Measurements from ENCODE around the gene E2F4.

E2F4 gene

GRCh38 chr16:67246081-67246755 lies 54.3 kb downstream of the E2F4 start:
- Histone ChIP-seq H4K8ac (ENCODE audit: low read depth, low read length) (peak overlapping the region; percentile 6), H3K27ac (replicated peaks; ENCODE audit: low read length) (peak overlapping the region; percentile 74), H2BK5ac (ENCODE audit: low read length) (peak overlapping the region; percentile 57), H3K9ac (ENCODE audit: low read depth, low read length, poor library complexity) (peak overlapping the region; percentile 82), H3K18ac (ENCODE audit: low read length) (peak overlapping the region; percentile 98), H2BK120ac (ENCODE audit: low read depth, low read length) (no peak overlapping the region), H3K4me2 (ENCODE audit: insufficient read depth, low read length, poor library complexity, severe bottlenecking) (peak overlapping the region; percentile 98), H3K36me3 (replicated peaks in 1 of 2; ENCODE audit: control insufficient read depth in 2 of 2, insufficient read depth in 2 of 2, low read length in 2 of 2) (no peaks in the 10 kb centered on the region), H3K4ac (ENCODE audit: low read length) (no peak overlapping the region), H2AK5ac (ENCODE audit: low read depth, low read length) (peak overlapping the region; percentile 77), H3K4me1 (ENCODE audit: control insufficient read depth in 2 of 2, insufficient read depth in 1 of 2, low read depth in 1 of 2, low read length in 2 of 2) (peaks cover 30 to 31% of the 10 kb centered on the region in 2 donors), H2AFZ (ENCODE audit: low read length) (peak overlapping the region; percentile 96), H3K4me3 (ENCODE audit: low read length in 2 of 2) (peak overlapping the region; percentile 86 to 93), H2BK12ac (ENCODE audit: low read length) (no peak overlapping the region), H4K91ac (ENCODE audit: low read depth, low read length, poor library complexity) (no peak overlapping the region), H3K23ac (ENCODE audit: low read depth, low read length, poor library complexity) (peak overlapping the region; percentile 99), H3K14ac (ENCODE audit: low read length) (no peak overlapping the region), H3K9me3 (replicated peaks in 1 of 2; ENCODE audit: control insufficient read depth in 2 of 2, insufficient read depth in 1 of 2, low read depth in 1 of 2, low read length in 2 of 2) (no peaks in the 10 kb centered on the region), H3K79me1 (ENCODE audit: low read depth, low read length) (no peaks in the 10 kb centered on the region), H3K27me3 (ENCODE audit: control insufficient read depth in 3 of 3, insufficient read depth in 3 of 3, low read depth in 1 of 3, low read length in 3 of 3) (peaks cover 0 to 30% (median 7%) of the 10 kb centered on the region in 3 experiments), H2BK15ac (ENCODE audit: low read length) (peak overlapping the region; percentile 82)
- DNase-seq (ENCODE audit: low spot score) = peak; percentile 78
- no CpG with 5 or more reads among the region's 48 CpGs for WGBS, 2 donors (ENCODE audit: extremely low coverage in 2 of 2, insufficient read length in 2 of 2, insufficient replicate concordance in 1 of 2)

- H3K27ac ChIP-seq (replicated peaks; ENCODE audit: low read length) = peak overlapping the region; percentile 74
- peaks cover 0 to 30% (median 7%) of the 10 kb centered on the region in 3 experiments for H3K27me3 ChIP-seq (ENCODE audit: control insufficient read depth in 3 of 3, insufficient read depth in 3 of 3, low read depth in 1 of 3, low read length in 3 of 3)
- H3K23ac ChIP-seq (ENCODE audit: low read depth, low read length, poor library complexity) = peak overlapping the region; percentile 99
- no peak overlapping the region for H4K91ac ChIP-seq (ENCODE audit: low read depth, low read length, poor library complexity)
- no peak overlapping the region for H4K8ac ChIP-seq (ENCODE audit: low read depth, low read length)
- H3K9ac ChIP-seq (ENCODE audit: low read depth, low read length, poor library complexity) = peak overlapping the region; percentile 88
- peak overlapping the region; percentile 75 for H3K14ac ChIP-seq (ENCODE audit: low read length)
- peak overlapping the region; percentile 57 for H2BK5ac ChIP-seq (ENCODE audit: low read length)
- peak overlapping the region; percentile 96 for H2AFZ ChIP-seq (ENCODE audit: low read length)
- H3K4me1 ChIP-seq (ENCODE audit: control insufficient read depth in 2 of 2, insufficient read depth in 1 of 2, low read depth in 1 of 2, low read length in 2 of 2) = peaks cover 27 to 29% of the 10 kb centered on the region in 2 donors
- H3K18ac ChIP-seq (ENCODE audit: low read length) = peak overlapping the region; percentile 98
- WGBS, 2 donors (ENCODE audit: extremely low coverage in 2 of 2, insufficient read length in 2 of 2, insufficient replicate concordance in 1 of 2) = no CpG with 5 or more reads among the region's 26 CpGs
- peak overlapping the region; percentile 98 for H3K4me2 ChIP-seq (ENCODE audit: insufficient read depth, low read length, poor library complexity, severe bottlenecking)
- no peaks in the 10 kb centered on the region for H3K36me3 ChIP-seq (replicated peaks in 1 of 2; ENCODE audit: control insufficient read depth in 2 of 2, insufficient read depth in 2 of 2, low read length in 2 of 2)
- no peaks in the 10 kb centered on the region for H3K79me1 ChIP-seq (ENCODE audit: low read depth, low read length)
- H3K4me3 ChIP-seq (ENCODE audit: low read length in 2 of 2) = peak overlapping the region; percentile 86 to 93
- peak overlapping the region; percentile 82 for H2BK15ac ChIP-seq (ENCODE audit: low read length)
- H2BK12ac ChIP-seq (ENCODE audit: low read length) = peak overlapping the region; percentile 79
- H3K4ac ChIP-seq (ENCODE audit: low read length) = no peak overlapping the region
- no peak overlapping the region for H2BK120ac ChIP-seq (ENCODE audit: low read depth, low read length)
- H2AK5ac ChIP-seq (ENCODE audit: low read depth, low read length) = peak overlapping the region; percentile 77
- no peaks in the 10 kb centered on the region for H3K9me3 ChIP-seq (replicated peaks in 1 of 2; ENCODE audit: control insufficient read depth in 2 of 2, insufficient read depth in 1 of 2, low read depth in 1 of 2, low read length in 2 of 2)
- DNase-seq (ENCODE audit: low spot score) = no peak
Measured at GRCh38 chr16:67246756-67247191, 54.8 kb downstream of the E2F4 start.

- Histone ChIP-seq H3K4me2 (ENCODE audit: insufficient read depth, low read length, poor library complexity, severe bottlenecking) (peak within 1 kb of the TSS; percentile 99), H3K4me3 (ENCODE audit: low read length in 2 of 2) (peak within 1 kb of the TSS; percentile 86 to 93), H3K9me3 (replicated peaks in 1 of 2; ENCODE audit: control insufficient read depth in 2 of 2, insufficient read depth in 1 of 2, low read depth in 1 of 2, low read length in 2 of 2) (no peaks in the 10 kb centered on the region), H3K27ac (replicated peaks; ENCODE audit: low read length) (peak within 1 kb of the TSS; percentile 74), H2BK120ac (ENCODE audit: low read depth, low read length) (no peak within 1 kb of the TSS), H2BK15ac (ENCODE audit: low read length) (peak within 1 kb of the TSS; percentile 86), H3K79me1 (ENCODE audit: low read depth, low read length) (no peaks in the 10 kb centered on the region), H3K4me1 (ENCODE audit: control insufficient read depth in 2 of 2, insufficient read depth in 1 of 2, low read depth in 1 of 2, low read length in 2 of 2) (peaks cover 27 to 29% of the 10 kb centered on the region in 2 donors), H3K23ac (ENCODE audit: low read depth, low read length, poor library complexity) (peak within 1 kb of the TSS; percentile 99), H4K91ac (ENCODE audit: low read depth, low read length, poor library complexity) (no peak within 1 kb of the TSS), H3K14ac (ENCODE audit: low read length) (peak within 1 kb of the TSS; percentile 75), H3K9ac (ENCODE audit: low read depth, low read length, poor library complexity) (peak within 1 kb of the TSS; percentile 93), H3K36me3 (replicated peaks in 1 of 2; ENCODE audit: control insufficient read depth in 2 of 2, insufficient read depth in 2 of 2, low read length in 2 of 2) (no peaks in the 10 kb centered on the region), H4K8ac (ENCODE audit: low read depth, low read length) (peak within 1 kb of the TSS; percentile 6), H3K18ac (ENCODE audit: low read length) (peak within 1 kb of the TSS; percentile 98), H3K4ac (ENCODE audit: low read length) (no peak within 1 kb of the TSS), H2AK5ac (ENCODE audit: low read depth, low read length) (peak within 1 kb of the TSS; percentile 77), H2BK12ac (ENCODE audit: low read length) (peak within 1 kb of the TSS; percentile 79), H2BK5ac (ENCODE audit: low read length) (peak within 1 kb of the TSS; percentile 57), H2AFZ (ENCODE audit: low read length) (peak within 1 kb of the TSS; percentile 96), H3K27me3 (ENCODE audit: control insufficient read depth in 3 of 3, insufficient read depth in 3 of 3, low read depth in 1 of 3, low read length in 3 of 3) (peaks cover 0 to 30% (median 7%) of the 10 kb centered on the region in 3 experiments)
- no CpG with 5 or more reads among the region's 60 CpGs for WGBS, 2 donors (ENCODE audit: extremely low coverage in 2 of 2, insufficient read length in 2 of 2, insufficient replicate concordance in 1 of 2)
- peak; percentile 89 for DNase-seq (ENCODE audit: low spot score)
Measured at GRCh38 chr16:67247192-67248072, 55.5 kb downstream of the E2F4 start, which contains the start of gene FHOD1. TSS of gene FHOD1 (minus strand) at chr16:67247481. CDS start at chr16:67247410, 71 bp downstream.

Data from neuronal stem cell (in vitro differentiated cells).